PC-9 (cell line): ENCODE results near the gene PBX1. TPM values are rescaled to one million over a fixed set of nuclear protein-coding genes. Genes with fewer than 3 reads are reported as not detected.

Experiments used
- BruUV-seq: library from RNA; stranded (reverse); fragments of 400-500 nt; replicated peaks from 2 replicates; lab custom pipeline; 2021; lab: Mats Ljungman, UMichigan
- CTCF ChIA-PET: fragments of 300-600 bp; sonication (Branson Sonifier 250); formaldehyde crosslinking; loops from one replicate; lab custom pipeline; 2022; ENCODE audit warnings: antibody characterized with exemption; lab: Charles Lee
- POLR2A ChIA-PET: fragments of 300-600 bp; sonication (Branson Sonifier 250); formaldehyde crosslinking; loops from one replicate; lab custom pipeline; 2022; ENCODE audit warnings: antibody characterized with exemption; ENCODE audit not compliant: unreplicated experiment; lab: Charles Lee
- DNase-seq, 2 experiments: peaks; one replicate each; pipeline versions ENCODE4 v3.0.0 to v3.0.0-alpha.2; 2015 to 2022; ENCODE audit warnings: mixed read lengths in 1 of 2
- H2AFZ ChIP-seq: fragments of 200-600 bp; sonication (generic); 2 replicates; pipeline ENCODE4 v1.8.1; 2017; ENCODE audit warnings: antibody characterized with exemption
- H3F3A ChIP-seq: fragments of 200-600 bp; sonication (generic); 2 replicates; pipeline ENCODE4 v1.8.1; 2017; ENCODE audit warnings: antibody characterized with exemption, mild to moderate bottlenecking, low read depth; ENCODE audit not compliant: insufficient read depth
- H3K27ac ChIP-seq: fragments of 200-600 bp; sonication (generic); 2 replicates; pipeline ENCODE4 v1.6.1; 2016; ENCODE audit warnings: mixed run types
- H3K27me3 ChIP-seq: fragments of 200-600 bp; sonication (generic); 2 replicates; pipeline ENCODE4 v1.6.1; 2016; ENCODE audit warnings: low read depth, mixed run types; ENCODE audit not compliant: insufficient read depth
- H3K36me3 ChIP-seq: fragments of 200-600 bp; sonication (generic); 2 replicates; pipeline ENCODE4 v1.6.1; 2016; ENCODE audit warnings: low read depth, mixed run types
- H3K4me1 ChIP-seq: fragments of 200-600 bp; sonication (generic); replicated peaks from 2 replicates; pipeline ENCODE4 v1.6.1; 2016; ENCODE audit warnings: mixed run types; ENCODE audit not compliant: insufficient read depth
- H3K4me2 ChIP-seq: fragments of 200-600 bp; sonication (generic); 2 replicates; pipeline ENCODE4 v1.6.1; 2017; ENCODE audit warnings: mixed run types
- H3K4me3 ChIP-seq: fragments of 200-600 bp; sonication (generic); 2 replicates; pipeline ENCODE4 v1.6.1; 2016; ENCODE audit warnings: mixed run types
- H3K79me2 ChIP-seq: fragments of 200-600 bp; sonication (generic); 2 replicates; pipeline ENCODE4 v1.6.1; 2017; ENCODE audit warnings: low read depth, mixed run types
- H3K9me2 ChIP-seq: fragments of 200-600 bp; sonication (generic); 2 replicates; pipeline ENCODE4 v1.8.1; 2017; ENCODE audit warnings: mild to moderate bottlenecking; ENCODE audit not compliant: insufficient read depth
- H3K9me3 ChIP-seq: fragments of 200-600 bp; sonication (generic); 2 replicates; pipeline ENCODE4 v1.8.1; 2016; ENCODE audit warnings: low read depth; ENCODE audit not compliant: insufficient read depth
- H4K20me1 ChIP-seq: fragments of 200-600 bp; sonication (generic); 2 replicates; pipeline ENCODE4 v1.8.1; 2017; ENCODE audit not compliant: insufficient read depth
- EZH2 ChIP-seq: fragments of 200-600 bp; sonication (generic); IDR thresholded peaks from 2 replicates; pipeline ENCODE4 v1.8.0; 2017; ENCODE audit warnings: antibody characterized with exemption, low read depth
- intact Hi-C: fragments of 100-400 bp; cut with micrococcal nuclease; formaldehyde crosslinking; loops from one replicate; pipeline ENCODE4 v1.10.0; 2022; ENCODE audit not compliant: unreplicated experiment
- total RNA-seq: library from RNA; stranded (reverse); gene quantifications from 2 replicates; pipeline ENCODE4 v1.2.3, GENCODE V29; 2021
- TF ChIP-seq, protein P1 (sequence below): fragments of 200-600 bp; sonication (generic); conservative IDR thresholded peaks from 2 replicates; pipeline ENCODE4 v1.6.1; 2017; ENCODE audit warnings: mixed run types, antibody characterized with exemption, mild to moderate bottlenecking, moderate library complexity

PBX1 gene
- total RNA-seq, 1 experiment from 2014 or later, result 57.7 TPM

DNA sequence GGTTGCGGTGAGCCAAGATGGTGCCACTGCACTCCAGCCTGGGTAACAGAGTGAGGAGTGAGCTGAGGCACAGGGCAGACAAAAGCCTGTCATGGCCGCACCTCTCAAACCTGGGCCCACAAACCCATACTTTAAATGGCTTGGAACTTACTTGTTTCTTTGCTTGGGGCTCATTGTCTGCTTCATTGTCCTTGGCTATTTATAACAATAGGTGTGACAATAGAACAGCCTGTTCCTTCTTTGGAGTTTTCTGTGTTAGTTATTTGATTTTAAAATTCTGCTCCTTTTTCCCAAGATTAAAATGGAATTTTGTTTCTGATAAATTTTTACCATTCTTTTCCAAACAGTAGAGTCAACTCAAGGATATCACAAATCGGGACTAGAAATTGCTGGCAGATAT is 94.7 kb downstream of the PBX1 start:
- Histone ChIP-seq H3K4me2 (no peak overlapping the region), H3K36me3 (peaks cover 9% of the 10 kb centered on the region; the same call in 1 of the 2 replicates), H4K20me1 (no peaks in the 10 kb centered on the region), H3F3A (peaks cover 44% of the 10 kb centered on the region), H3K9me2 (no peaks in the 10 kb centered on the region), H3K27me3 (no peaks in the 10 kb centered on the region), H3K79me2 (peaks cover 79% of the 10 kb centered on the region), H3K4me3 (no peak overlapping the region), H2AFZ (no peak overlapping the region), H3K9me3 (0 out of 2 replicates have a peak, but pooled peaks cover 4% of the 10 kb centered on the region), H3K27ac (no peak overlapping the region), H3K4me1 (peaks cover 79% of the 10 kb centered on the region)
- no TSS peak for BruUV-seq
- intact Hi-C loops, result no loop called here
- TF ChIP-seq, protein P1, sequence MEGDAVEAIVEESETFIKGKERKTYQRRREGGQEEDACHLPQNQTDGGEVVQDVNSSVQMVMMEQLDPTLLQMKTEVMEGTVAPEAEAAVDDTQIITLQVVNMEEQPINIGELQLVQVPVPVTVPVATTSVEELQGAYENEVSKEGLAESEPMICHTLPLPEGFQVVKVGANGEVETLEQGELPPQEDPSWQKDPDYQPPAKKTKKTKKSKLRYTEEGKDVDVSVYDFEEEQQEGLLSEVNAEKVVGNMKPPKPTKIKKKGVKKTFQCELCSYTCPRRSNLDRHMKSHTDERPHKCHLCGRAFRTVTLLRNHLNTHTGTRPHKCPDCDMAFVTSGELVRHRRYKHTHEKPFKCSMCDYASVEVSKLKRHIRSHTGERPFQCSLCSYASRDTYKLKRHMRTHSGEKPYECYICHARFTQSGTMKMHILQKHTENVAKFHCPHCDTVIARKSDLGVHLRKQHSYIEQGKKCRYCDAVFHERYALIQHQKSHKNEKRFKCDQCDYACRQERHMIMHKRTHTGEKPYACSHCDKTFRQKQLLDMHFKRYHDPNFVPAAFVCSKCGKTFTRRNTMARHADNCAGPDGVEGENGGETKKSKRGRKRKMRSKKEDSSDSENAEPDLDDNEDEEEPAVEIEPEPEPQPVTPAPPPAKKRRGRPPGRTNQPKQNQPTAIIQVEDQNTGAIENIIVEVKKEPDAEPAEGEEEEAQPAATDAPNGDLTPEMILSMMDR, result no peak
- TF ChIP-seq EZH2, result no peak
- CTCF ChIA-PET, result no interaction called here
- POLR2A ChIA-PET, result no interaction called here
- DNase-seq, result no peak

DNA sequence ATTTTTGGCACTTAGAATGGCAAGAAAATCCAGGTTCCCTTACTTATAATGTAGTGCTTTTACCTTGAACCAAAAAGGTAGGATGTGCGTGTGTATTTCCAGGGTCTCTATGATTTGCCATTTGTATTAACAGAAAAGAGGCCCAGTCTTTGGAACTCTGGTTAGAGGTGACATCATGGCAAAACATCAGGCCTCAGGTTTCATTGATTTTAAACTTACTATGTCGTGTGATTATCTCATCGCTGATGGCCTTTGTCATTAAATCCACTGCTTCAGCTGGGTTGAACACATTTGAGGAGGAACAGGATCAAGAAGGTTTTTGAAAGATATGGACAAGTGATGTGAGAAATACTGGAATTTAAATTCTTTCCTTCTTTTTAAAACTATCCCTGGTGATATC is 95.2 kb downstream of the PBX1 start:
- ChIA-PET POLR2A (no interaction called here), CTCF (no interaction called here)
- BruUV-seq, result no TSS peak
- Histone ChIP-seq H4K20me1 (no peaks in the 10 kb centered on the region), H3K4me3 (no peak overlapping the region), H3F3A (peaks cover 46% of the 10 kb centered on the region), H3K27ac (no peak overlapping the region), H2AFZ (no peak overlapping the region), H3K79me2 (peaks cover 76% of the 10 kb centered on the region), H3K27me3 (no peaks in the 10 kb centered on the region), H3K9me2 (no peaks in the 10 kb centered on the region), H3K4me2 (no peak overlapping the region), H3K36me3 (peaks cover 9% of the 10 kb centered on the region; the same call in 1 of the 2 replicates), H3K4me1 (peaks cover 79% of the 10 kb centered on the region), H3K9me3 (0 out of 2 replicates have a peak, but pooled peaks cover 4% of the 10 kb centered on the region)
- TF ChIP-seq EZH2, result no peak
- TF ChIP-seq, protein P1, result no peak
- intact Hi-C loops, result no loop called here
- DNase-seq, result no peak

DNA sequence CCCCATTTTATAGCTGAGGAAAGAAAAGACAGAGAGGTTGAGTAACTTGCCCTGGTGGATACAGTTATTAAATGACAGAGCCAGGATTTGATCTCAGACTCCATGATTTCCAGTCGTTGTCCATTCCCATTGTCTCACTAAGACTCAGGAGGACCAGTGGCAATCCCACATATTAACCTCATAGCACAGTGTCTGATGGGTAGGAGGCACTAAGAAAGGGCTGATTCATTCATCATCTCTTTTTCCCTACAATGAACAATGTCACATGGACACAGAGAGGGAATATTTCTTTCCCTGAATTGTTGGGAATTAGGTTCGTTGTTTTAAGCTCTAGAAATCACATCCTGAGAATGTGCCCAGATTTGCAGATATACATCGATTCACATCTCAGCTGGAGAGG is 99.9 kb downstream of the PBX1 start:
- Histone ChIP-seq H3K4me1 (peaks cover 83% of the 10 kb centered on the region), H3K27me3 (no peaks in the 10 kb centered on the region), H3K79me2 (peaks cover 68% of the 10 kb centered on the region), H3F3A (peaks cover 60% of the 10 kb centered on the region), H3K9me2 (no peaks in the 10 kb centered on the region), H3K4me3 (peak overlapping the region; percentile 39; the same call in 1 of the 2 replicates), H2AFZ (no peak overlapping the region), H3K27ac (peak overlapping the region; percentile 99), H3K4me2 (peak overlapping the region; percentile 82), H3K36me3 (peaks cover 8% of the 10 kb centered on the region; the same call in 1 of the 2 replicates), H4K20me1 (no peaks in the 10 kb centered on the region), H3K9me3 (0 out of 2 replicates have a peak, but pooled peaks cover 4% of the 10 kb centered on the region)
- no peak for DNase-seq
- no TSS peak for BruUV-seq
- POLR2A ChIA-PET, result no interaction called here
- TF ChIP-seq, protein P1, result no peak
- TF ChIP-seq EZH2, result no peak
- CTCF ChIA-PET, result no interaction called here
- intact Hi-C loops, result no loop called here
